ENCODE measurements around the gene MGMT. TPM values are rescaled to one million over a fixed set of nuclear protein-coding genes. Genes with fewer than 3 reads are reported as not detected.

MGMT gene
- total and polyA plus RNA-seq, 2 of the 4 experiments (the other 2 are of a cell fraction) = 11.5 to 17.8 TPM

- intact Hi-C loops (cut with micrococcal nuclease) (no loop called here), dilution Hi-C loops (cut with HindIII; ENCODE audit: low sequenced_read_pairs, unreplicated experiment) (no loop called here), in situ Hi-C loops (cut with MboI; ENCODE audit: low sequenced_read_pairs) (no loop called here)
- no peak overlapping the region for H2AFZ ChIP-seq (replicated peaks; ENCODE audit: low read length, poor library complexity)
- peaks cover 17% of the 10 kb centered on the region for H3K9me3 ChIP-seq (ENCODE audit: control insufficient read depth, insufficient read depth, low read length)
- H4K8ac ChIP-seq (ENCODE audit: low read depth in 2 of 2, low read length in 2 of 2) = no peak overlapping the region
- peaks cover 0 to 6% of the 10 kb centered on the region in 2 experiments; a peak in 2 of 4 replicates for H3K79me1 ChIP-seq (ENCODE audit: low read depth in 1 of 2, low read length in 2 of 2)
- H4K20me1 ChIP-seq (ENCODE audit: insufficient read depth, low read length) = no peaks in the 10 kb centered on the region
- H3K36me3 ChIP-seq (ENCODE audit: control insufficient read depth, insufficient read depth, low read length) = no peaks in the 10 kb centered on the region
- WGBS, 2 experiments (ENCODE audit: extremely low coverage in 2 of 2, insufficient read length in 1 of 2) = no CpG with 5 or more reads among the region's 5 CpGs
- H3K4me3 ChIP-seq (ENCODE audit: insufficient read depth, low read depth, low read length) = no peak overlapping the region
- no peak for ATAC-seq (ENCODE audit: low read depth)
- no peak overlapping the region for H3K56ac ChIP-seq (ENCODE audit: extremely low read depth, insufficient read depth, low read length)
- no TSS peak for BruUV-seq (replicated peaks)
- no peak for TF ChIP-seq RAD21 (IDR thresholded peaks at IDR 0.05; ENCODE audit: low read length)
- TF ChIP-seq SMC3 (IDR thresholded peaks at IDR 0.05; ENCODE audit: low read depth, low read length) = no peak
- TF ChIP-seq USF2 (IDR thresholded peaks at IDR 0.05; ENCODE audit: low read depth, low read length) = no peak
- TF ChIP-seq NFE2L2 (IDR thresholded peaks at IDR 0.05; ENCODE audit: low read depth, low read length) = no peak
- TF ChIP-seq CHD1 (IDR thresholded peaks at IDR 0.05; ENCODE audit: low read depth, low read length) = no peak
- TF ChIP-seq FOS (IDR thresholded peaks at IDR 0.05; ENCODE audit: low read depth, low read length) = no peak
- no peak for TF ChIP-seq POLR2A (IDR thresholded peaks at IDR 0.05; ENCODE audit: low read depth, low read length)
- H4K91ac ChIP-seq (ENCODE audit: insufficient read depth, low read depth, low read length) = no peak overlapping the region
- ChIA-PET POLR2A (ENCODE audit: unreplicated experiment) (no interaction called here), CTCF (no interaction called here)
- H3K18ac ChIP-seq (ENCODE audit: low read depth, low read length) = no peak overlapping the region
- no peak overlapping the region for H2AK5ac ChIP-seq (ENCODE audit: low read depth, low read length)
- no peak overlapping the region for H3K27ac ChIP-seq (ENCODE audit: insufficient read depth, low read length)
- DNase-seq = peak; percentile 10
- H3K4ac ChIP-seq (ENCODE audit: low read depth, low read length) = no peak overlapping the region
- no peak overlapping the region for H2AK9ac ChIP-seq (replicated peaks; ENCODE audit: low read depth, low read length, poor library complexity)
- H2BK5ac ChIP-seq (ENCODE audit: low read depth, low read length, poor library complexity, severe bottlenecking) = no peak overlapping the region
- H3K14ac ChIP-seq (replicated peaks; ENCODE audit: low read depth, low read length) = no peak overlapping the region
- H4K5ac ChIP-seq (ENCODE audit: low read depth, low read length) = no peak overlapping the region
- peaks cover 2% of the 10 kb centered on the region; the same call in 1 of the 2 replicates for H3K4me1 ChIP-seq (ENCODE audit: control insufficient read depth, insufficient read depth, low read length)
- 0 out of 2 replicates have a peak, but pooled peaks cover 3% of the 10 kb centered on the region for H3K9me1 ChIP-seq (ENCODE audit: insufficient read depth, low read length)
- no peak overlapping the region for H3K4me2 ChIP-seq (ENCODE audit: low read depth, low read length)
- H2BK15ac ChIP-seq (ENCODE audit: low read depth, low read length) = no peak overlapping the region
- no peak overlapping the region for H3K23ac ChIP-seq (ENCODE audit: low read depth, low read length)
- H2BK120ac ChIP-seq (ENCODE audit: low read depth, low read length) = no peak overlapping the region
- H3K27me3 ChIP-seq (ENCODE audit: control insufficient read depth, insufficient read depth, low read length) = no peaks in the 10 kb centered on the region
- no peak overlapping the region for H3K9ac ChIP-seq (ENCODE audit: low read depth, low read length)
- H2BK20ac ChIP-seq (ENCODE audit: low read depth, low read length) = no peak overlapping the region
Measured at GRCh38 chr10:129491123-129491734, 24.2 kb downstream of the MGMT start.

Measured in IMR-90 (cell line).